Measurements from ENCODE around the gene GARIN5B. TPM values are rescaled to one million over a fixed set of nuclear protein-coding genes. Genes with fewer than 3 reads are reported as not detected.

GARIN5B gene
- polyA plus RNA-seq, 1 of the 3 experiments (the other 2 are of a cell fraction): not detected

GRCh38 chr19:55344444-55344843 lies 18.6 kb downstream of the GARIN5B start:
- DNase-seq: peak; percentile 91
- no peaks in the 10 kb centered on the region for H3K9me2 ChIP-seq
- no peaks in the 10 kb centered on the region for H4K20me1 ChIP-seq (ENCODE audit: insufficient read depth)
- peaks cover 6% of the 10 kb centered on the region for H3F3A ChIP-seq (replicated peaks; ENCODE audit: insufficient read depth)
- H3K79me2 ChIP-seq (ENCODE audit: insufficient read depth): peaks cover 9% of the 10 kb centered on the region; the same call in 1 of the 2 replicates
- POLR2A ChIA-PET: interaction anchor here (1.1 kb wide), 1 partner anchor 63 kb away, joined by 5 read pairs; the partner anchor contains the start of gene UBE2S
- H3K4me3 ChIP-seq (ENCODE audit: low read depth in 2 of 2, low read length in 1 of 2): no peak overlapping the region
- 0 out of 2 replicates have a peak overlapping the region, but pooled peaks have one; percentile 2 for H3K4me2 ChIP-seq
- H3K9me3 ChIP-seq: no peaks in the 10 kb centered on the region
- whole genome bisulfite sequencing (ENCODE audit: low lambda C conversion rate): 67% methylated on average over 6 of the region's 9 CpGs
- no peak overlapping the region for H3K9ac ChIP-seq
- H3K27ac ChIP-seq (ENCODE audit: low read depth in 2 of 2, low read length in 1 of 2): peak overlapping the region in 1 of 2 experiments; percentile 85; a peak in 2 of 4 replicates
- CTCF ChIA-PET: interaction anchor here (0.6 to 1.0 kb wide), 6 partner anchors 9 to 288 kb away, joined by 3 read pairs; no protein-coding TSS in a partner anchor
- TF ChIP-seq RAD21 (IDR thresholded peaks at IDR 0.05; ENCODE audit: low read length): peak; percentile 50
- TF ChIP-seq, protein P1, sequence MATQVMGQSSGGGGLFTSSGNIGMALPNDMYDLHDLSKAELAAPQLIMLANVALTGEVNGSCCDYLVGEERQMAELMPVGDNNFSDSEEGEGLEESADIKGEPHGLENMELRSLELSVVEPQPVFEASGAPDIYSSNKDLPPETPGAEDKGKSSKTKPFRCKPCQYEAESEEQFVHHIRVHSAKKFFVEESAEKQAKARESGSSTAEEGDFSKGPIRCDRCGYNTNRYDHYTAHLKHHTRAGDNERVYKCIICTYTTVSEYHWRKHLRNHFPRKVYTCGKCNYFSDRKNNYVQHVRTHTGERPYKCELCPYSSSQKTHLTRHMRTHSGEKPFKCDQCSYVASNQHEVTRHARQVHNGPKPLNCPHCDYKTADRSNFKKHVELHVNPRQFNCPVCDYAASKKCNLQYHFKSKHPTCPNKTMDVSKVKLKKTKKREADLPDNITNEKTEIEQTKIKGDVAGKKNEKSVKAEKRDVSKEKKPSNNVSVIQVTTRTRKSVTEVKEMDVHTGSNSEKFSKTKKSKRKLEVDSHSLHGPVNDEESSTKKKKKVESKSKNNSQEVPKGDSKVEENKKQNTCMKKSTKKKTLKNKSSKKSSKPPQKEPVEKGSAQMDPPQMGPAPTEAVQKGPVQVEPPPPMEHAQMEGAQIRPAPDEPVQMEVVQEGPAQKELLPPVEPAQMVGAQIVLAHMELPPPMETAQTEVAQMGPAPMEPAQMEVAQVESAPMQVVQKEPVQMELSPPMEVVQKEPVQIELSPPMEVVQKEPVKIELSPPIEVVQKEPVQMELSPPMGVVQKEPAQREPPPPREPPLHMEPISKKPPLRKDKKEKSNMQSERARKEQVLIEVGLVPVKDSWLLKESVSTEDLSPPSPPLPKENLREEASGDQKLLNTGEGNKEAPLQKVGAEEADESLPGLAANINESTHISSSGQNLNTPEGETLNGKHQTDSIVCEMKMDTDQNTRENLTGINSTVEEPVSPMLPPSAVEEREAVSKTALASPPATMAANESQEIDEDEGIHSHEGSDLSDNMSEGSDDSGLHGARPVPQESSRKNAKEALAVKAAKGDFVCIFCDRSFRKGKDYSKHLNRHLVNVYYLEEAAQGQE (IDR thresholded peaks at IDR 0.05; ENCODE audit: low read depth, low read length): no peak
- peak in 1 of 2 experiments; percentile 59; a peak in 1 of 4 replicates for TF ChIP-seq EP300 (IDR thresholded peaks at IDR 0.05; ENCODE audit: borderline replicate concordance in 1 of 2, low read depth in 1 of 2, low read length in 1 of 2)
- no peak for TF ChIP-seq JUND (IDR thresholded peaks at IDR 0.05)
- TF ChIP-seq EZH2phosphoT487 (IDR thresholded peaks at IDR 0.05; ENCODE audit: borderline replicate concordance, low read depth): no peak
- TF ChIP-seq FOXJ3 (CRISPR knock-in tag; IDR thresholded peaks at IDR 0.05): no peak
- TF ChIP-seq USF1 (IDR thresholded peaks at IDR 0.05; ENCODE audit: borderline replicate concordance, low read depth): no peak
- TF ChIP-seq TEAD4 (IDR thresholded peaks at IDR 0.05; ENCODE audit: borderline replicate concordance, insufficient read depth): no peak
- no peak for TF ChIP-seq YY1 (IDR thresholded peaks at IDR 0.05; ENCODE audit: low read depth)
- no peak for TF ChIP-seq TAF1 (IDR thresholded peaks at IDR 0.05; ENCODE audit: borderline replicate concordance, low read depth, low read length)
- TF ChIP-seq, protein P2, sequence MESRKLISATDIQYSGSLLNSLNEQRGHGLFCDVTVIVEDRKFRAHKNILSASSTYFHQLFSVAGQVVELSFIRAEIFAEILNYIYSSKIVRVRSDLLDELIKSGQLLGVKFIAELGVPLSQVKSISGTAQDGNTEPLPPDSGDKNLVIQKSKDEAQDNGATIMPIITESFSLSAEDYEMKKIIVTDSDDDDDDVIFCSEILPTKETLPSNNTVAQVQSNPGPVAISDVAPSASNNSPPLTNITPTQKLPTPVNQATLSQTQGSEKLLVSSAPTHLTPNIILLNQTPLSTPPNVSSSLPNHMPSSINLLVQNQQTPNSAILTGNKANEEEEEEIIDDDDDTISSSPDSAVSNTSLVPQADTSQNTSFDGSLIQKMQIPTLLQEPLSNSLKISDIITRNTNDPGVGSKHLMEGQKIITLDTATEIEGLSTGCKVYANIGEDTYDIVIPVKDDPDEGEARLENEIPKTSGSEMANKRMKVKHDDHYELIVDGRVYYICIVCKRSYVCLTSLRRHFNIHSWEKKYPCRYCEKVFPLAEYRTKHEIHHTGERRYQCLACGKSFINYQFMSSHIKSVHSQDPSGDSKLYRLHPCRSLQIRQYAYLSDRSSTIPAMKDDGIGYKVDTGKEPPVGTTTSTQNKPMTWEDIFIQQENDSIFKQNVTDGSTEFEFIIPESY (IDR thresholded peaks at IDR 0.05; ENCODE audit: borderline replicate concordance, low read depth): no peak
- peak; percentile 30 for TF ChIP-seq CHD2 (IDR thresholded peaks at IDR 0.05; ENCODE audit: low read length, partially characterized antibody)
- TF ChIP-seq, protein P3, sequence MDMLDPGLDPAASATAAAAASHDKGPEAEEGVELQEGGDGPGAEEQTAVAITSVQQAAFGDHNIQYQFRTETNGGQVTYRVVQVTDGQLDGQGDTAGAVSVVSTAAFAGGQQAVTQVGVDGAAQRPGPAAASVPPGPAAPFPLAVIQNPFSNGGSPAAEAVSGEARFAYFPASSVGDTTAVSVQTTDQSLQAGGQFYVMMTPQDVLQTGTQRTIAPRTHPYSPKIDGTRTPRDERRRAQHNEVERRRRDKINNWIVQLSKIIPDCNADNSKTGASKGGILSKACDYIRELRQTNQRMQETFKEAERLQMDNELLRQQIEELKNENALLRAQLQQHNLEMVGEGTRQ (IDR thresholded peaks at IDR 0.05; ENCODE audit: borderline replicate concordance, low read depth, low read length): no peak
- TF ChIP-seq PBX3 (IDR thresholded peaks at IDR 0.05): no peak
- TF ChIP-seq TCF12 (IDR thresholded peaks at IDR 0.05): no peak
- TF ChIP-seq MEF2A (IDR thresholded peaks at IDR 0.05; ENCODE audit: borderline replicate concordance, low read depth): no peak
- TF ChIP-seq, protein P4, sequence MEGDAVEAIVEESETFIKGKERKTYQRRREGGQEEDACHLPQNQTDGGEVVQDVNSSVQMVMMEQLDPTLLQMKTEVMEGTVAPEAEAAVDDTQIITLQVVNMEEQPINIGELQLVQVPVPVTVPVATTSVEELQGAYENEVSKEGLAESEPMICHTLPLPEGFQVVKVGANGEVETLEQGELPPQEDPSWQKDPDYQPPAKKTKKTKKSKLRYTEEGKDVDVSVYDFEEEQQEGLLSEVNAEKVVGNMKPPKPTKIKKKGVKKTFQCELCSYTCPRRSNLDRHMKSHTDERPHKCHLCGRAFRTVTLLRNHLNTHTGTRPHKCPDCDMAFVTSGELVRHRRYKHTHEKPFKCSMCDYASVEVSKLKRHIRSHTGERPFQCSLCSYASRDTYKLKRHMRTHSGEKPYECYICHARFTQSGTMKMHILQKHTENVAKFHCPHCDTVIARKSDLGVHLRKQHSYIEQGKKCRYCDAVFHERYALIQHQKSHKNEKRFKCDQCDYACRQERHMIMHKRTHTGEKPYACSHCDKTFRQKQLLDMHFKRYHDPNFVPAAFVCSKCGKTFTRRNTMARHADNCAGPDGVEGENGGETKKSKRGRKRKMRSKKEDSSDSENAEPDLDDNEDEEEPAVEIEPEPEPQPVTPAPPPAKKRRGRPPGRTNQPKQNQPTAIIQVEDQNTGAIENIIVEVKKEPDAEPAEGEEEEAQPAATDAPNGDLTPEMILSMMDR (IDR thresholded peaks at IDR 0.05): 0 out of 2 replicates have a peak, but pooled peaks have one; percentile 10
- no peak for TF ChIP-seq RFX5 (IDR thresholded peaks at IDR 0.05; ENCODE audit: low read length)
- no peak for TF ChIP-seq SIN3A (IDR thresholded peaks at IDR 0.05; ENCODE audit: borderline replicate concordance, low read depth, low read length)
- no peak for TF ChIP-seq GABPA (IDR thresholded peaks at IDR 0.05; ENCODE audit: low read depth)
- TF ChIP-seq ELF1 (IDR thresholded peaks at IDR 0.05): no peak
- TF ChIP-seq FOXM1 (IDR thresholded peaks at IDR 0.05; ENCODE audit: low read depth): no peak
- no peak for TF ChIP-seq RXRA (IDR thresholded peaks at IDR 0.05; ENCODE audit: borderline replicate concordance, low read depth)
- TF ChIP-seq SMC3 (IDR thresholded peaks at IDR 0.05; ENCODE audit: low read depth, low read length): peak; percentile 20; the same call in 1 of the 2 replicates
- H2AFZ ChIP-seq (ENCODE audit: low read depth): no peak overlapping the region
- peaks cover 0 to 4% of the 10 kb centered on the region in 2 experiments for H3K36me3 ChIP-seq (replicated peaks in 1 of 2; ENCODE audit: control insufficient read depth in 1 of 2, insufficient read depth in 2 of 2, low read length in 1 of 2)
- H3K4me1 ChIP-seq (ENCODE audit: control insufficient read depth in 1 of 2, insufficient read depth in 2 of 2, low read depth in 1 of 2, low read length in 1 of 2): peaks cover 0 to 38% of the 10 kb centered on the region in 2 experiments; a peak in 1 of 4 replicates
- no peaks in the 10 kb centered on the region for H3K27me3 ChIP-seq (ENCODE audit: insufficient read depth)
